Nucleus accumbens (tissue), 56 donors: ENCODE results near the gene RCAN3.
A peak's percentile ranks its signal among the peaks of the same experiment; 100 is the strongest.
"Not testable (repeated sequence)": the region's sequence is repeated elsewhere in the genome, so short reads cannot be mapped to it uniquely, and the experiment has no call there.

ENCODE experiments used
- DNase-seq, 56 donors: peaks; one replicate each; lab custom pipeline; 2025; lab: John Stamatoyannopoulos, UW

The RCAN3 gene

GRCh38 chr1:24547195-24547594 is 44.6 kb downstream of the RCAN3 start:
- no peak for DNase-seq

- DNase-seq, result no peak
These were observed 45.4 kb downstream of the RCAN3 start for GRCh38 chr1:24548070-24548469.

- DNase-seq, result not testable (repeated sequence)
These were observed 46.6 kb downstream of the RCAN3 start for GRCh38 chr1:24549210-24549609.

GRCh38 chr1:24551290-24551959 is 48.8 kb downstream of the RCAN3 start:
- no peak for DNase-seq

- DNase-seq, result no peak
These were observed 49.4 kb downstream of the RCAN3 start for GRCh38 chr1:24551960-24552571.

GRCh38 chr1:24553931-24554330 is 51.3 kb downstream of the RCAN3 start:
- no peak for DNase-seq

GRCh38 chr1:24554714-24555113 is 52.1 kb downstream of the RCAN3 start:
- DNase-seq, result no peak

- peak in 2 of 56 donors; percentile 5 to 45 for DNase-seq
These were observed 53.2 kb downstream of the RCAN3 start, which contains the start of gene NCMAP for GRCh38 chr1:24555591-24556413. Gene NCMAP, plus strand, starts transcription at chr1:24556087. Its CDS starts 39,344 bp downstream, at chr1:24595431.

GRCh38 chr1:24556414-24556795 is 53.8 kb downstream of the RCAN3 start:
- DNase-seq, result no peak

- DNase-seq, result no peak
These were observed 54.6 kb downstream of the RCAN3 start for GRCh38 chr1:24557220-24557619.

- DNase-seq, result no peak
These were observed 55.1 kb downstream of the RCAN3 start for GRCh38 chr1:24557711-24558131.

GRCh38 chr1:24558455-24558854 is 55.8 kb downstream of the RCAN3 start:
- no peak for DNase-seq

- DNase-seq, result peak in 47 of 56 donors; percentile 7 to 66 (median 41)
These were observed 56.5 kb downstream of the RCAN3 start for GRCh38 chr1:24558902-24559791.

- no peak for DNase-seq
These were observed 57.7 kb downstream of the RCAN3 start for GRCh38 chr1:24560361-24560760.

GRCh38 chr1:24562625-24563024 is 60.0 kb downstream of the RCAN3 start:
- no peak for DNase-seq

GRCh38 chr1:24564695-24565094 is 62.1 kb downstream of the RCAN3 start:
- no peak for DNase-seq

GRCh38 chr1:24566236-24566867 is 63.7 kb downstream of the RCAN3 start:
- DNase-seq, result no peak

GRCh38 chr1:24567792-24568388 is 65.3 kb downstream of the RCAN3 start:
- no peak for DNase-seq

- DNase-seq, result no peak
These were observed 65.8 kb downstream of the RCAN3 start for GRCh38 chr1:24568475-24568874.
